Right atrium auricular region (tissue), 2 donors: ENCODE measurements around the gene AATK. TPM values are rescaled to one million over a fixed set of nuclear protein-coding genes. Genes with fewer than 3 reads are reported as not detected.

Experiments used
- DNase-seq: peaks from one replicate; pipeline ENCODE4 v3.0.0-alpha.2; 2019; ENCODE audit warnings: low spot score
- H3K27ac ChIP-seq, 2 donors: fragments of 200-600 bp; sonication (generic); 1 replicate in 1 of 2; 2 replicates in 1 of 2; pipeline ENCODE4 v1.5.1; 2016 to 2019
- H3K27me3 ChIP-seq, 2 donors: fragments of 200-600 bp; sonication (generic); one replicate each; pipeline versions ENCODE4 v1.5.1 to v1.6.0; 2017 to 2019
- H3K36me3 ChIP-seq: fragments of 200-600 bp; sonication (generic); one replicate; pipeline ENCODE4 v1.5.1; 2016
- H3K4me1 ChIP-seq, 2 donors: fragments of 200-600 bp; sonication (generic); one replicate each; pipeline versions ENCODE4 v1.5.1 to v1.6.0; 2017 to 2019
- H3K4me3 ChIP-seq, 2 donors: fragments of 200-600 bp; sonication (generic); 1 replicate in 1 of 2; 2 replicates in 1 of 2; pipeline ENCODE4 v1.5.1; 2017 to 2019; ENCODE audit warnings: mild to moderate bottlenecking in 1 of 2, moderate library complexity in 1 of 2
- H3K9me3 ChIP-seq, 2 donors: fragments of 200-600 bp; sonication (generic); one replicate each; pipeline ENCODE4 v1.5.1; 2019
- CTCF ChIP-seq, 2 donors: fragments of 200-600 bp; sonication (generic); IDR thresholded peaks; one replicate each; pipeline ENCODE4 v1.5.1; 2019; ENCODE audit warnings: antibody characterized with exemption in 2 of 2
- total RNA-seq, 2 donors: library from RNA; depleted of rRNA; stranded (reverse); fragments of >200 nt; gene quantifications; one replicate each; pipeline ENCODE4 v1.1.0, GENCODE V29; 2016

Gene AATK
- total RNA-seq, 2 donors from 2014 or later: 5.4 to 6.5 TPM

GRCh38 chr17:81204578-81204977 is 38.6 kb upstream of the AATK start:
- no peak for DNase-seq
- TF ChIP-seq CTCF (IDR thresholded peaks at IDR 0.05): no peak
- no peak overlapping the region for H3K4me3 ChIP-seq
- H3K27me3 ChIP-seq: no peaks in the 10 kb centered on the region
- no peak overlapping the region for H3K27ac ChIP-seq
- no peaks in the 10 kb centered on the region for H3K36me3 ChIP-seq
- H3K9me3 ChIP-seq: no peaks in the 10 kb centered on the region
- H3K4me1 ChIP-seq: peaks cover 0 to 9% of the 10 kb centered on the region in 2 donors

GRCh38 chr17:81203136-81203535 is 37.1 kb upstream of the AATK start:
- TF ChIP-seq CTCF (IDR thresholded peaks at IDR 0.05): no peak
- no peaks in the 10 kb centered on the region for H3K36me3 ChIP-seq

GRCh38 chr17:81202318-81202717 is 36.3 kb upstream of the AATK start:
- Histone ChIP-seq H3K27me3 (no peaks in the 10 kb centered on the region), H3K4me3 (no peak overlapping the region), H3K27ac (no peak overlapping the region), H3K4me1 (peaks cover 0 to 9% of the 10 kb centered on the region in 2 donors), H3K36me3 (no peaks in the 10 kb centered on the region), H3K9me3 (no peaks in the 10 kb centered on the region)
- TF ChIP-seq CTCF (IDR thresholded peaks at IDR 0.05): no peak
- no peak for DNase-seq

More at GRCh38 chr17:81203136-81203535, 37.1 kb upstream of the AATK start:
- DNase-seq: no peak
- Histone ChIP-seq H3K27ac (no peak overlapping the region), H3K4me1 (peaks cover 0 to 9% of the 10 kb centered on the region in 2 donors), H3K27me3 (no peaks in the 10 kb centered on the region), H3K9me3 (no peaks in the 10 kb centered on the region), H3K4me3 (no peak overlapping the region)

GRCh38 chr17:81200695-81201580 is 34.9 kb upstream of the AATK start:
- H3K27ac ChIP-seq: no peak overlapping the region
- no peaks in the 10 kb centered on the region for H3K9me3 ChIP-seq
- H3K4me3 ChIP-seq: no peak overlapping the region
- peak; percentile 61 for DNase-seq
- no peaks in the 10 kb centered on the region for H3K36me3 ChIP-seq
- peak in 1 of 2 donors; percentile 69 for TF ChIP-seq CTCF (IDR thresholded peaks at IDR 0.05)
- no peaks in the 10 kb centered on the region for H3K27me3 ChIP-seq
- H3K4me1 ChIP-seq: peaks cover 0 to 9% of the 10 kb centered on the region in 2 donors

GRCh38 chr17:81200201-81200600 is 34.2 kb upstream of the AATK start:
- DNase-seq: no peak
- H3K36me3 ChIP-seq: no peaks in the 10 kb centered on the region
- peaks cover 0 to 9% of the 10 kb centered on the region in 2 donors for H3K4me1 ChIP-seq
- H3K4me3 ChIP-seq: no peak overlapping the region
- H3K27me3 ChIP-seq: no peaks in the 10 kb centered on the region
- TF ChIP-seq CTCF (IDR thresholded peaks at IDR 0.05): no peak
- no peaks in the 10 kb centered on the region for H3K9me3 ChIP-seq
- no peak overlapping the region for H3K27ac ChIP-seq
